ENCODE data around the gene HCK.

DNA sequence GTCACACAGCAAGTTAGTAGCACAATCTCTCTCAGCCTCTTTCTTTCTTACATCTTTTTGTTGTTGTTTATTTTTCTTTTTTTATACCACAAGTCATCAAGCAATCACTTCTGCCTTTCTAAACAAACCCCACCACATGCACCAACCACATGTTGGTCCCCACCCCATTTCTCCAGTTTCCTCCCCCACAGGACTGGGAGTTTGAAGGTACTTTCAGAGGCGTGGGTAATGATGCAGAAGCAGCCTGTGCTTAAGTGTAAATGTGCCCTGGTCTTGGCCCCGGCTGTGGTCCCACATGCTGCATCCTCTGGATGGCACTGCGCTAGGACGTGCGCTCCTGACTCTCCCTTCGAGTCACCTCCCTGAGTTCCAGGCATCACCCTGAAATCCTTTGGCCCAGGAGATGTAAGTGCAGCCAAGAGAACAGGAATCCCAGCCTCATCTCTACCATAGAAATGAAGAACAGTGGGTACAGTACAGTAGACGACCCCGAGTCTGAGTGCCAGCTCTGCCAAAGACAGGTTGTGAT is 5.7 kb downstream of the HCK start:
- TF ChIP-seq, protein P1, sequence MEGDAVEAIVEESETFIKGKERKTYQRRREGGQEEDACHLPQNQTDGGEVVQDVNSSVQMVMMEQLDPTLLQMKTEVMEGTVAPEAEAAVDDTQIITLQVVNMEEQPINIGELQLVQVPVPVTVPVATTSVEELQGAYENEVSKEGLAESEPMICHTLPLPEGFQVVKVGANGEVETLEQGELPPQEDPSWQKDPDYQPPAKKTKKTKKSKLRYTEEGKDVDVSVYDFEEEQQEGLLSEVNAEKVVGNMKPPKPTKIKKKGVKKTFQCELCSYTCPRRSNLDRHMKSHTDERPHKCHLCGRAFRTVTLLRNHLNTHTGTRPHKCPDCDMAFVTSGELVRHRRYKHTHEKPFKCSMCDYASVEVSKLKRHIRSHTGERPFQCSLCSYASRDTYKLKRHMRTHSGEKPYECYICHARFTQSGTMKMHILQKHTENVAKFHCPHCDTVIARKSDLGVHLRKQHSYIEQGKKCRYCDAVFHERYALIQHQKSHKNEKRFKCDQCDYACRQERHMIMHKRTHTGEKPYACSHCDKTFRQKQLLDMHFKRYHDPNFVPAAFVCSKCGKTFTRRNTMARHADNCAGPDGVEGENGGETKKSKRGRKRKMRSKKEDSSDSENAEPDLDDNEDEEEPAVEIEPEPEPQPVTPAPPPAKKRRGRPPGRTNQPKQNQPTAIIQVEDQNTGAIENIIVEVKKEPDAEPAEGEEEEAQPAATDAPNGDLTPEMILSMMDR (conservative IDR thresholded peaks at IDR 0.05): no peak
- TF ChIP-seq EZH2 (IDR thresholded peaks at IDR 0.05; ENCODE audit: low read depth): no peak
